HG02763 (cell line): ENCODE measurements around the gene TBC1D22A.

ENCODE experiments used
- ATAC-seq: cut with Tn5 transposase; IDR thresholded peaks from one replicate; pipeline ENCODE4 v1.9.1; 2021; ENCODE audit warnings: mild to moderate bottlenecking, moderate library complexity; ENCODE audit not compliant: unreplicated experiment

Gene TBC1D22A

GRCh38 chr22:46945481-46945880 is 183.0 kb downstream of the TBC1D22A start:
- ATAC-seq: no peak

GRCh38 chr22:46946383-46946962 is 184.0 kb downstream of the TBC1D22A start:
- ATAC-seq: no peak

GRCh38 chr22:46947516-46948257 is 185.2 kb downstream of the TBC1D22A start:
- ATAC-seq: no peak

- ATAC-seq: no peak
Measured at GRCh38 chr22:46948411-46949144, 186.1 kb downstream of the TBC1D22A start.

GRCh38 chr22:46951350-46951749 is 188.9 kb downstream of the TBC1D22A start:
- ATAC-seq: no peak

GRCh38 chr22:46951973-46952372 is 189.5 kb downstream of the TBC1D22A start:
- no peak for ATAC-seq

GRCh38 chr22:46953968-46954765 is 191.7 kb downstream of the TBC1D22A start:
- ATAC-seq: no peak

- ATAC-seq: no peak
Measured at GRCh38 chr22:46954781-46955180, 192.3 kb downstream of the TBC1D22A start.

- no peak for ATAC-seq
Measured at GRCh38 chr22:46956498-46957215, 194.2 kb downstream of the TBC1D22A start.

GRCh38 chr22:46957521-46957920 is 195.1 kb downstream of the TBC1D22A start:
- ATAC-seq: no peak

- no peak for ATAC-seq
Measured at GRCh38 chr22:46958191-46958590, 195.7 kb downstream of the TBC1D22A start.

- no peak for ATAC-seq
Measured at GRCh38 chr22:46958658-46959057, 196.2 kb downstream of the TBC1D22A start.

- ATAC-seq: no peak
Measured at GRCh38 chr22:46959369-46959768, 196.9 kb downstream of the TBC1D22A start.

- ATAC-seq: no peak
Measured at GRCh38 chr22:46961591-46962295, 199.3 kb downstream of the TBC1D22A start.

- ATAC-seq: no peak
Measured at GRCh38 chr22:46962406-46962805, 200.0 kb downstream of the TBC1D22A start.

- ATAC-seq: no peak
Measured at GRCh38 chr22:46963672-46964545, 201.5 kb downstream of the TBC1D22A start.

GRCh38 chr22:46964773-46965550 is 202.5 kb downstream of the TBC1D22A start:
- ATAC-seq: no peak
